HEK293T (cell line): Measurements from ENCODE around the gene ZFR2.

ENCODE experiments used
- CTCF ChIA-PET: fragments of 350-600 bp; formaldehyde crosslinking; extraction: SDS; loops from one replicate; lab custom pipeline; 2021; ENCODE audit warnings: antibody characterized with exemption, inconsistent platforms; lab: Yijun Ruan, JAX
- POLR2A ChIA-PET: fragments of 350-600 bp; formaldehyde crosslinking; extraction: SDS; loops from one replicate; lab custom pipeline; 2020; ENCODE audit warnings: antibody characterized with exemption, inconsistent platforms; lab: Yijun Ruan, JAX
- DNase-seq: peaks from one replicate; pipeline ENCODE4 v3.0.0; 2012; ENCODE audit warnings: mixed read lengths; ENCODE audit errors: extremely low spot score
- ARNT ChIP-seq: fragments of 450-650 bp; IDR thresholded peaks from 2 replicates; pipeline ENCODE4 v1.6.1; 2017; ENCODE audit warnings: mild to moderate bottlenecking
- BHLHE40 ChIP-seq: fragments of 450-650 bp; IDR thresholded peaks from 2 replicates; pipeline ENCODE4 v1.6.1; 2016; ENCODE audit warnings: mild to moderate bottlenecking, moderate library complexity, borderline replicate concordance
- CTBP1 ChIP-seq: fragments of 450-650 bp; IDR thresholded peaks from 2 replicates; pipeline ENCODE4 v1.6.1; 2016; ENCODE audit warnings: borderline replicate concordance
- ELF4 ChIP-seq: fragments of 450-650 bp; IDR thresholded peaks from 2 replicates; pipeline ENCODE4 v1.6.1; 2017; ENCODE audit warnings: antibody characterized with exemption
- FOXA1 ChIP-seq: fragments of 450-650 bp; IDR thresholded peaks from 2 replicates; pipeline ENCODE4 v1.6.1; 2016; ENCODE audit warnings: mild to moderate bottlenecking
- FOXK2 ChIP-seq: fragments of 450-650 bp; IDR thresholded peaks from 2 replicates; pipeline ENCODE4 v1.6.1; 2016; ENCODE audit warnings: mild to moderate bottlenecking
- FOXM1 ChIP-seq: fragments of 450-650 bp; IDR thresholded peaks from 2 replicates; pipeline ENCODE4 v1.6.1; 2017; ENCODE audit warnings: mild to moderate bottlenecking, borderline replicate concordance
- HDGF ChIP-seq: fragments of 450-650 bp; IDR thresholded peaks from 2 replicates; pipeline ENCODE4 v1.6.1; 2017; ENCODE audit warnings: antibody characterized with exemption, borderline replicate concordance
- L3MBTL2 ChIP-seq: fragments of 450-650 bp; conservative IDR thresholded peaks from 2 replicates; pipeline ENCODE4 v1.6.1; 2016; ENCODE audit warnings: mild to moderate bottlenecking
- LEF1 ChIP-seq: fragments of 450-650 bp; IDR thresholded peaks from 2 replicates; pipeline ENCODE4 v1.6.1; 2017; ENCODE audit warnings: mild to moderate bottlenecking, borderline replicate concordance
- NFRKB ChIP-seq: fragments of 450-650 bp; IDR thresholded peaks from 2 replicates; pipeline ENCODE4 v1.6.1; 2016; ENCODE audit warnings: mild to moderate bottlenecking, moderate library complexity
- SP1 ChIP-seq: fragments of 450-650 bp; IDR thresholded peaks from 2 replicates; pipeline ENCODE4 v1.6.1; 2017
- SUZ12 ChIP-seq: fragments of 450-650 bp; IDR thresholded peaks from 2 replicates; pipeline ENCODE4 v1.6.1; 2016; ENCODE audit warnings: mild to moderate bottlenecking
- TARDBP ChIP-seq: fragments of 450-650 bp; IDR thresholded peaks from 2 replicates; pipeline ENCODE4 v1.6.1; 2016
- ZNF384 ChIP-seq: fragments of 450-650 bp; IDR thresholded peaks from 2 replicates; pipeline ENCODE4 v1.6.1; 2016
- TF ChIP-seq, protein P1 (sequence below): fragments of 450-650 bp; IDR thresholded peaks from 2 replicates; pipeline ENCODE4 v1.6.1; 2016

ZFR2 gene

DNA sequence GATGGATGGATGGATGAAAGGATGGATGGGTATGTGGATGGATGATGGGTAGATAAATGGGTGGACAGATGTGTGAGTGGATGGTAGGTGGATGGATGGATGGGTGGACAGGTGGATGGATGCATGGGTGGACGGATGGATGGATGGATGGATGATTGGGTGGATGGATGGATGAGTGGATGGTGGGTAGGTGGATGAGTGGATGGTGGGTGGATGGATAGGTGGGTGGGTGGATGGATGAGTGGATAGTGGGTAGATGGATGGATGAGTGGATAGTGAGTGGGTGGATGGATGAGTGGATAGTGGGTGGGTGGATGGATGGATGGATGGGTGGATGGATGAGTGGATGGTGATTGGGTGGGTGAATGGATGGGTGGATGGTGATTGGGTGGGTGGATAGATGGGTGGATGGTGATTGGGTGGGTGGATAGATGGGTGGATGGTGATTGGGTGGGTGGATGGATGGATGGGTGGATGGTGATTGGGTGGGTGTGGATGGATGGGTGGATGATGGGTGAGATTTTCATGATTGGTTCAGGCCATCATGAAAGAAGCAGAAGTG is 92.3 kb downstream of the ZFR2 start:
- TF ChIP-seq TARDBP: peak; percentile 2
- no peak for TF ChIP-seq CTBP1
- CTCF ChIA-PET: no interaction called here

DNA sequence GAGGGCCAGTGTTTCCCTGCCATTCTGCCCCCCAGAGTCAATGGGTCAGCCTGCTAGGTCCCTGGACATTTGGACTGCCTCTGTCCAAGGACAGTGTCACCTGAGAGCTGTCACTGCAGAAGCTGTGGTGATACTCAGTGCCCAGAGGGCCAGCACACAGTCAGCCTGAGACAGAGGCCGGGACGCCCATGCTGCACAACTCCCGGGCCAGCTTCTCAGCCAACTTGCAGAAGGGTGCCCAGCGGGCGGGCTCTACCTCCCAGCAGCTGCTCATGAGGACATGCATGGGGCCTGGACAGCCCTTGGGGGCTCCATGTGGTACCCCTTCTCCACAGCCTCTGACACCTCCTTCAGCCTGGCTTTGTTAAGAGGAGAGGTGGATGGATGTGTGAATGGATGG is 93.0 kb downstream of the ZFR2 start:
- CTCF ChIA-PET: interaction anchor here (0.6 kb wide), 1 partner anchor 492 kb away, joined by 5 read pairs; no protein-coding TSS in a partner anchor
- POLR2A ChIA-PET: interaction anchor here (0.7 to 1.5 kb wide), 2 partner anchors 13 kb away, joined by 3 to 18 read pairs; partner anchors contain the start of gene MRPL54
- TF ChIP-seq, protein P1, sequence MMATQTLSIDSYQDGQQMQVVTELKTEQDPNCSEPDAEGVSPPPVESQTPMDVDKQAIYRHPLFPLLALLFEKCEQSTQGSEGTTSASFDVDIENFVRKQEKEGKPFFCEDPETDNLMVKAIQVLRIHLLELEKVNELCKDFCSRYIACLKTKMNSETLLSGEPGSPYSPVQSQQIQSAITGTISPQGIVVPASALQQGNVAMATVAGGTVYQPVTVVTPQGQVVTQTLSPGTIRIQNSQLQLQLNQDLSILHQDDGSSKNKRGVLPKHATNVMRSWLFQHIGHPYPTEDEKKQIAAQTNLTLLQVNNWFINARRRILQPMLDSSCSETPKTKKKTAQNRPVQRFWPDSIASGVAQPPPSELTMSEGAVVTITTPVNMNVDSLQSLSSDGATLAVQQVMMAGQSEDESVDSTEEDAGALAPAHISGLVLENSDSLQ: no peak
- TF ChIP-seq LEF1: no peak
- no peak for TF ChIP-seq TARDBP
- DNase-seq: no peak

More for the DNA sequence above, 92.3 kb downstream of the ZFR2 start:
- POLR2A ChIA-PET: interaction anchor here (0.7 kb wide), 1 partner anchor 14 kb away, joined by 3 read pairs; the partner anchor contains the start of gene MRPL54
- DNase-seq: no peak

DNA sequence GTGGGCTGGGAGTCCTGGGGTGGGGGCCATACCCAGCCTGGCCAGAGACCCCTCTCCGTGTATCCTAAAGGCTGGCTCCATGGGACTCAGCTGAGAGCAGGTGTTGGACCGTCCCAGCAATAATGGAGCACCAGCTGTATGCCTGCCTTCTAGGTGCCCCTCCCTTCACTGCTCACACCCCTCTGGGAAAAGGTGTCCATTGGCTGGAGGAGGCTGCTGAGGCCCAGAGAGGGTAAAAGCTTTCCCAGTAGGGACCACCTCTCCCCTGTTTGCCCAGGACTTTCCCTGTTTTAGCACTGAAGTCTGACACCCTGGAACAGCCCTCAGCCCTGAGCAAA is 93.5 kb downstream of the ZFR2 start:
- no peak for DNase-seq
- TF ChIP-seq BHLHE40 (no peak), SP1 (no peak), TARDBP (no peak), FOXK2 (no peak), NFRKB (no peak), LEF1 (no peak), HDGF (no peak), FOXM1 (no peak), ZNF384 (no peak), ELF4 (no peak), FOXA1 (no peak), ARNT (no peak), SUZ12 (no peak), L3MBTL2 (no peak), CTBP1 (no peak)
- TF ChIP-seq, protein P1: no peak
- ChIA-PET POLR2A (interaction anchor here (1.5 kb wide), 1 partner anchor 13 kb away, joined by 18 read pairs; the partner anchor contains the start of gene MRPL54), CTCF (interaction anchor here (0.6 kb wide), 1 partner anchor 492 kb away, joined by 5 read pairs; no protein-coding TSS in a partner anchor)

DNA sequence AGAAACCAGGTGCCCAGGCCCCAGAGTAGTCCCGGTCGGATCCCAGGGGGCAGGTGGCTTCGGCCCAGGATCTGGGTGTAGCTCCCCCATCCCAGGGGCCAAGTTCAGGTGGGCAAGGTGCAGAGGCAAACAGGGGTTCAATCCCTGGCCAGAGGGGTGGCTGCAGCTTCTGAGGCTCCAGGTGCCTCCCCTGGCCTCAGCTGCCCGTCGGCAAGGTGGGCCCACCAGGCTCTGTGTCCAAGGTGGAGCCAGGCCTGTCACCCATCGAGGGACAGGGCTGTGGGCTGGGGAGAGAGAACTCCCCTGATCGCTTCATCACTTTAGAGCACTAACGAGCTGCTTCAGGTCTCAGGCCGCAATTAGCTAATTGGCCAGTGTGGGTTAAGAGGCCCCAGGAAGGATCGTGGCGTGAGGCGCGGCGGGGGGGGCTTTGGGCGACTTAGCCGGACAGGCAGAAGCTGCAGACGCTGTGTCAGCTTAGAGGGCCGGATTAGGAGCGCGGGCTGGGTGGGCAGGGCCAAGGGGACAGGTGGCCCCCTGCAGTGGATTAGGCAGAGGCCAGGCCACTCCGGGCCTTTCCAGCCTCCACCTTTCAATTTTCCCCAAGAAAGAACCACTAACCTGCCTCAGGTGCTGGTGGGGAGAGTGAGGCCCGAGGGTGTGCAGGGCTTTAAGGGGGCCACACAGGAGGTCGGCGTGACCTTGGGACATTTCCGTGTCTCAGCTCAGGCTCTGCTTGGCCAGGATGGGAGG is 94.0 kb downstream of the ZFR2 start:
- TF ChIP-seq SP1 (no peak), LEF1 (no peak), FOXM1 (no peak), ELF4 (no peak), CTBP1 (no peak), HDGF (no peak), BHLHE40 (no peak), NFRKB (no peak), ZNF384 (no peak)
- TF ChIP-seq, protein P1: no peak
- DNase-seq: no peak
- ChIA-PET POLR2A (interaction anchor here (1.5 kb wide), 1 partner anchor 12 kb away, joined by 18 read pairs; the partner anchor contains the start of gene MRPL54), CTCF (no interaction called here)

DNA sequence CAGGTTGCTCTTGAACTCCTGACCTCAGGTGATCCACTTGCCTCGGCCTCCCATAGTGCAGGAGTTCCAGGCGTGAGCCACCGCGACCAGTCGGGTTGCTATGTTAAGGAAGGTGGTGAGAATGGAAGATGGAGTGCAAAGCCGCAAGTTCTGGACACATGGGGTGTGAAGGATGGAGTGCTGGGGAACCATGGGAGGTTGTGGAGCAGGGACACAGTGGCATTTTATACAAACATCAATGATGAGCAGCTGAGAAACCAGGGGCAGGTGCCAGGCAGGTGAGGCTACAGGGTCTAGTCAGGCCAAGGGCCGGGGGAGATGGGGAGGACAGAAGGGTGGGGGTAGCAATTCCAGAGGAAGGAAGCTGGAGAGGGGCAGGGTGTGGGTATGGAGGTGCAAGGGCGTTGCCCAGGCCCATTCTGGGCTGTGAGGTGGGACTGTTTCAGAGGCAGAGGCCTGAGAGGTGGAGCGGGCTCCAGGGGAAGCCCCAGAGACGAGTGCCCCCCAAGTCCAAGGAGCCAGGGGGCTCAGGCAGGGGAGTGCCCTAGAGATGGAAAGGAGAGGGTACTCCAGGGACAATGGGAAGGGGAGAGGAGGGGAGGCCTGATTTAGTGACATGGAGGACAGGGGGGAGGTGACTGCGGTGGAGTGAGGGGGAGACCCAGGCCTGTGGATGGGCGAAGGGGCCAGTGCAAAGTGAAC is 94.9 kb downstream of the ZFR2 start:
- TF ChIP-seq LEF1 (no peak), ZNF384 (no peak), SUZ12 (no peak), FOXK2 (no peak), NFRKB (no peak), ELF4 (no peak), FOXM1 (no peak), SP1 (no peak), L3MBTL2 (no peak)
- ChIA-PET POLR2A (interaction anchor here (1.5 kb wide), 1 partner anchor 11 kb away, joined by 18 read pairs; the partner anchor contains the start of gene MRPL54), CTCF (no interaction called here)
- no peak for DNase-seq

DNA sequence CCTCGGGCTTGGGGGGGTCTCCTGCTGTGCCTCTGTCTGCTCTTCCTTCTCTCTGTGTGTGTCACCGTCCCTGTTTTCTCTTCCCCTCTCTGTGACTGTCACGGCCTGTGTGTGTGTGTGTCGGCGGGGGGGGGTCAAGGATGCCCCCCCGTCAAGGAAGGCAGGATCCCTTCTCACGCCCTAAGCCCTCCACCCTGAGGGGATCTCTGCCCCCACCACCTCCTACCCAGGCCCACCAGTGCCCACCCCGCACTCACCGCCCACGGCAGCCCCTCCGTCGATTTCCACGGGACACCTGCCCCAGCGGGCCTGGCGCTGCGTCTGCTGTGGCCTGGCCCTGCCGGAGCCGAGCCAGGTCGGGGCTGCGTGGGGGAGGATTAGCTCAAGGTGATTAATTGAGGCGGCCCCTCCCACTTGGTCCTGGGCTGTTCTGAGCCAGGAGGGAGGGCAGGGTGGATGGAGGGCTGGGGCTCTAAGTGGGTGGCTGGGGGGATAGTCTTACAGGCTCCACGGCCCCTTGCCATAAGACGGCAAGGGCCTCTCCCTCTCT is 96.9 kb downstream of the ZFR2 start, which contains the start of gene RAX2:
Gene RAX2, minus strand, starts transcription at position 323 of the 550 bp plus-strand sequence. CDS start 486 bp downstream, outside the sequence.
- TF ChIP-seq ELF4 (no peak), ZNF384 (no peak), FOXK2 (no peak), FOXM1 (no peak), CTBP1 (no peak), ARNT (no peak), TARDBP (no peak), SP1 (no peak), BHLHE40 (no peak), FOXA1 (no peak), SUZ12 (no peak), L3MBTL2 (no peak), NFRKB (no peak), HDGF (no peak), LEF1 (no peak)
- TF ChIP-seq, protein P1: no peak
- ChIA-PET POLR2A (interaction anchor here (1.3 to 1.6 kb wide), 2 partner anchors 9 kb away, joined by 8 to 27 read pairs; partner anchors contain the start of gene MRPL54), CTCF (no interaction called here)
- DNase-seq: no peak
